AG04449 (cell line): ENCODE results near the gene PCDHB2.
"Not testable (repeated sequence)": the region's sequence is repeated elsewhere in the genome, so short reads cannot be mapped to it uniquely, and the experiment has no call there.

ENCODE experiments used
- CTCF ChIA-PET: fragments of 350-600 bp; formaldehyde crosslinking; extraction: SDS; loops from one replicate; lab custom pipeline; 2021; ENCODE audit warnings: antibody characterized with exemption; lab: Yijun Ruan, JAX
- POLR2A ChIA-PET: fragments of 400-600, 350-600 bp; formaldehyde crosslinking; extraction: SDS; loops from one replicate; lab custom pipeline; 2020; ENCODE audit warnings: antibody characterized with exemption, inconsistent platforms; lab: Yijun Ruan, JAX
- DNase-seq: peaks from one replicate; pipeline ENCODE4 v3.0.0-alpha.2; 2010; ENCODE audit warnings: low read depth, low spot score
- H3K4me3 ChIP-seq: 2 replicates; pipeline ENCODE4 v1.5.1; 2011; ENCODE audit warnings: low read depth, mild to moderate bottlenecking, control low read depth, low read length
- TF ChIP-seq, protein P1 (sequence below): IDR thresholded peaks from one replicate; pipeline ENCODE4 v1.5.1; 2011; ENCODE audit warnings: mild to moderate bottlenecking, moderate library complexity, low read length, control low read depth, inconsistent platforms; ENCODE audit not compliant: insufficient read depth; ENCODE audit errors: missing control alignments

PCDHB2 gene

GRCh38 chr5:141135030-141135717, 40.8 kb downstream of the PCDHB2 start, which contains the start of gene PCDHB5:
PCDHB5 (plus strand) TSS chr5:141135206; CDS start chr5:141135435, 229 bp downstream.
- H3K4me3 ChIP-seq: peak within 1 kb of the TSS; percentile 3; the same call in 1 of the 2 replicates
- DNase-seq: no peak
- TF ChIP-seq, protein P1, sequence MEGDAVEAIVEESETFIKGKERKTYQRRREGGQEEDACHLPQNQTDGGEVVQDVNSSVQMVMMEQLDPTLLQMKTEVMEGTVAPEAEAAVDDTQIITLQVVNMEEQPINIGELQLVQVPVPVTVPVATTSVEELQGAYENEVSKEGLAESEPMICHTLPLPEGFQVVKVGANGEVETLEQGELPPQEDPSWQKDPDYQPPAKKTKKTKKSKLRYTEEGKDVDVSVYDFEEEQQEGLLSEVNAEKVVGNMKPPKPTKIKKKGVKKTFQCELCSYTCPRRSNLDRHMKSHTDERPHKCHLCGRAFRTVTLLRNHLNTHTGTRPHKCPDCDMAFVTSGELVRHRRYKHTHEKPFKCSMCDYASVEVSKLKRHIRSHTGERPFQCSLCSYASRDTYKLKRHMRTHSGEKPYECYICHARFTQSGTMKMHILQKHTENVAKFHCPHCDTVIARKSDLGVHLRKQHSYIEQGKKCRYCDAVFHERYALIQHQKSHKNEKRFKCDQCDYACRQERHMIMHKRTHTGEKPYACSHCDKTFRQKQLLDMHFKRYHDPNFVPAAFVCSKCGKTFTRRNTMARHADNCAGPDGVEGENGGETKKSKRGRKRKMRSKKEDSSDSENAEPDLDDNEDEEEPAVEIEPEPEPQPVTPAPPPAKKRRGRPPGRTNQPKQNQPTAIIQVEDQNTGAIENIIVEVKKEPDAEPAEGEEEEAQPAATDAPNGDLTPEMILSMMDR: peak; percentile 6
- ChIA-PET POLR2A (no interaction called here), CTCF (interaction anchor here (0.7 to 1.0 kb wide), 2 partner anchors 23 to 429 kb away, joined by 3 read pairs; no protein-coding TSS in a partner anchor)

GRCh38 chr5:141135718-141136266, 41.4 kb downstream of the PCDHB2 start:
- DNase-seq: no peak
- TF ChIP-seq, protein P1: no peak
- POLR2A ChIA-PET: no interaction called here
- no peak overlapping the region for H3K4me3 ChIP-seq
- CTCF ChIA-PET: interaction anchor here (0.7 to 1.0 kb wide), 2 partner anchors 23 to 428 kb away, joined by 3 read pairs; no protein-coding TSS in a partner anchor

DNA sequence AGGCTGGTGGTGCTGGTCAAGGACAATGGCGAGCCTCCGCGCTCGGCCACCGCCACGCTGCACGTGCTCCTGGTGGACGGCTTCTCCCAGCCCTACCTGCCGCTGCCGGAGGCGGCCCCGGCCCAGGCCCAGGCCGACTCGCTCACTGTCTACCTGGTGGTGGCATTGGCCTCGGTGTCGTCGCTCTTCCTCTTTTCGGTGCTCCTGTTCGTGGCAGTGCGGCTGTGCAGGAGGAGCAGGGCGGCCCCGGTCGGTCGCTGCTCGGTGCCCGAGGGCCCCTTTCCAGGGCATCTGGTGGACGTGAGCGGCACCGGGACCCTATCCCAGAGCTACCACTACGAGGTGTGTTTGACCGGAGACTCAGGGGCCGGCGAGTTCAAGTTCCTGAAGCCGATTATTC, 42.9 kb downstream of the PCDHB2 start:
- POLR2A ChIA-PET, H3K4me3 ChIP-seq, DNase-seq, CTCF ChIA-PET: not testable (repeated sequence)
